Activated T-cell treated with anti-CD3 and anti-CD28 coated beads, Interleukin-2, amount 50 U/mL, for 1 hour (primary cell): Measurements from ENCODE around the gene N4BP2.

ENCODE experiments used
- DNase-seq: peaks from one replicate; pipeline ENCODE4 v3.0.0-alpha.2; 2020

N4BP2 gene

GRCh38 chr4:40160258-40160657 lies 103.6 kb downstream of the N4BP2 start:
- DNase-seq, result no peak

- no peak for DNase-seq
Measured at GRCh38 chr4:40164459-40164858, 107.8 kb downstream of the N4BP2 start.

GRCh38 chr4:40165916-40166315 lies 109.3 kb downstream of the N4BP2 start:
- no peak for DNase-seq

GRCh38 chr4:40168070-40168469 lies 111.4 kb downstream of the N4BP2 start:
- no peak for DNase-seq

GRCh38 chr4:40170588-40170987 lies 113.9 kb downstream of the N4BP2 start:
- DNase-seq, result no peak

- DNase-seq, result no peak
Measured at GRCh38 chr4:40173470-40173875, 116.8 kb downstream of the N4BP2 start.

GRCh38 chr4:40176602-40177001 lies 120.0 kb downstream of the N4BP2 start:
- no peak for DNase-seq

- DNase-seq, result no peak
Measured at GRCh38 chr4:40177591-40177990, 120.9 kb downstream of the N4BP2 start.

GRCh38 chr4:40178672-40179071 lies 122.0 kb downstream of the N4BP2 start:
- DNase-seq, result no peak

- DNase-seq, result no peak
Measured at GRCh38 chr4:40179360-40179759, 122.7 kb downstream of the N4BP2 start.

- no peak for DNase-seq
Measured at GRCh38 chr4:40180356-40180755, 123.7 kb downstream of the N4BP2 start.

- no peak for DNase-seq
Measured at GRCh38 chr4:40182001-40182400, 125.4 kb downstream of the N4BP2 start.

- DNase-seq, result no peak
Measured at GRCh38 chr4:40182954-40183353, 126.3 kb downstream of the N4BP2 start.

- DNase-seq, result no peak
Measured at GRCh38 chr4:40183615-40184411, 127.2 kb downstream of the N4BP2 start.

- no peak for DNase-seq
Measured at GRCh38 chr4:40185830-40186664, 129.4 kb downstream of the N4BP2 start.

GRCh38 chr4:40186665-40187014 lies 130.0 kb downstream of the N4BP2 start:
- no peak for DNase-seq

- no peak for DNase-seq
Measured at GRCh38 chr4:40187386-40187906, 130.8 kb downstream of the N4BP2 start.

GRCh38 chr4:40190019-40190418 lies 133.4 kb downstream of the N4BP2 start:
- DNase-seq, result no peak

- DNase-seq, result no peak
Measured at GRCh38 chr4:40190465-40190864, 133.8 kb downstream of the N4BP2 start.

- DNase-seq, result no peak
Measured at GRCh38 chr4:40190880-40191815, 134.5 kb downstream of the N4BP2 start.

- no peak for DNase-seq
Measured at GRCh38 chr4:40192114-40193015, 135.7 kb downstream of the N4BP2 start.
